ENCODE measurements around the gene IL31RA.

- TF ChIP-seq CTCF (IDR thresholded peaks at IDR 0.05) (no peak), EP300 (IDR thresholded peaks at IDR 0.05) (no peak)
Measured at GRCh38 chr5:55924744-55925143, 73.6 kb downstream of the IL31RA start.

All from suprapubic skin (tissue), 3 donors.